Measurements from ENCODE around the gene TNIK.

TNIK gene

DNA sequence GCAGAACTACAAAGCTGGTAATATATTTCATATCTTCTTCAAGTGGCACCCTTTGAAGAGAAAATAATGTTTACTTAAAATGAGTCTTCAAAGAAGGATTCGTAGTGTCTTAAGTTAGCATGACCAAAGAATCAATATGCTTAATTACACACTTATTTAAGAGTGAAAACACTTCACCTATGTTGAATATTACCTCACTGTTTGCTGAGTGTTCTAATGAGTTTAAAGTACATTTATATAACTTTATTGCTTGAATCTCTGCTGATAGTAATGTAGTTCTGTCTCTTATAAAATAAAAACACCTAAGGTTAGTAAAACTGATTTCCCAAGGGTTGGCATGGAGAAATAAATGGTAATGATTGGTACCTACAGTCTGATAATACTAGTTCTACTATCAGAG, 290.3 kb downstream of the TNIK start:
- ChIA-PET POLR2A (no interaction called here), CTCF (interaction anchor here (1.9 to 7.5 kb wide), 3 partner anchors 121 to 396 kb away, joined by 7 to 58 read pairs (median 8); no protein-coding TSS in a partner anchor)
- TF ChIP-seq, protein P1, sequence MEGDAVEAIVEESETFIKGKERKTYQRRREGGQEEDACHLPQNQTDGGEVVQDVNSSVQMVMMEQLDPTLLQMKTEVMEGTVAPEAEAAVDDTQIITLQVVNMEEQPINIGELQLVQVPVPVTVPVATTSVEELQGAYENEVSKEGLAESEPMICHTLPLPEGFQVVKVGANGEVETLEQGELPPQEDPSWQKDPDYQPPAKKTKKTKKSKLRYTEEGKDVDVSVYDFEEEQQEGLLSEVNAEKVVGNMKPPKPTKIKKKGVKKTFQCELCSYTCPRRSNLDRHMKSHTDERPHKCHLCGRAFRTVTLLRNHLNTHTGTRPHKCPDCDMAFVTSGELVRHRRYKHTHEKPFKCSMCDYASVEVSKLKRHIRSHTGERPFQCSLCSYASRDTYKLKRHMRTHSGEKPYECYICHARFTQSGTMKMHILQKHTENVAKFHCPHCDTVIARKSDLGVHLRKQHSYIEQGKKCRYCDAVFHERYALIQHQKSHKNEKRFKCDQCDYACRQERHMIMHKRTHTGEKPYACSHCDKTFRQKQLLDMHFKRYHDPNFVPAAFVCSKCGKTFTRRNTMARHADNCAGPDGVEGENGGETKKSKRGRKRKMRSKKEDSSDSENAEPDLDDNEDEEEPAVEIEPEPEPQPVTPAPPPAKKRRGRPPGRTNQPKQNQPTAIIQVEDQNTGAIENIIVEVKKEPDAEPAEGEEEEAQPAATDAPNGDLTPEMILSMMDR (IDR thresholded peaks at IDR 0.05; ENCODE audit: insufficient read depth, low read length, missing control alignments), result no peak
- DNase-seq (ENCODE audit: low read depth, low spot score), result no peak
- H3K4me3 ChIP-seq (ENCODE audit: low read depth, low read length), result no peak overlapping the region

DNA sequence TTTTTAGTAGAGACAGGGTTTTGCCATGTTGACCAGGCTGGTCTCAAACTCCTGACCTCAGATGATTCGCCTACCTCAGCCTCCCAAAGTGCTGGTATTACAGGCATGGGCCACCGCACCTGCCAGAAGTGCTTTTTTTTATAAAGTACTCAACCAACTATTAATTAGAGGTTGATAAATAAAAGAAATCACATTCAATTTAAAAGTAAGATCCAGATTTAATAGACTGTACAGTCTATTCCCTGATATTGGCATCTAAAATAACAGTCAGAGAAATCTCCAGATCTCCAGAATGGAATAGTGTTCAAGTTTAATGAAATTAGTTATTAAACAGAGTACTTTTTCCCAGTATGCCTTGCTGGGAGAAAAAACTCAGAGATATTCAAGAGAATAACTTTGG, 290.8 kb downstream of the TNIK start:
- TF ChIP-seq, protein P1 (IDR thresholded peaks at IDR 0.05; ENCODE audit: insufficient read depth, low read length, missing control alignments), result no peak
- ChIA-PET CTCF (interaction anchor here (1.9 to 7.5 kb wide), 3 partner anchors 120 to 397 kb away, joined by 7 to 58 read pairs (median 8); no protein-coding TSS in a partner anchor), POLR2A (no interaction called here)
- H3K4me3 ChIP-seq (ENCODE audit: low read depth, low read length), result no peak overlapping the region
- no peak for DNase-seq (ENCODE audit: low read depth, low spot score)

- no peak overlapping the region for H3K4me3 ChIP-seq (ENCODE audit: low read depth, low read length)
- TF ChIP-seq, protein P1 (IDR thresholded peaks at IDR 0.05; ENCODE audit: insufficient read depth, low read length, missing control alignments), result no peak
- CTCF ChIA-PET, result interaction anchor here (0.7 to 7.5 kb wide), 13 partner anchors 12 to 402 kb away, joined by 3 to 58 read pairs (median 3); no protein-coding TSS in a partner anchor
- DNase-seq (ENCODE audit: low read depth, low spot score), result no peak
- POLR2A ChIA-PET, result no interaction called here
These were observed 291.7 kb downstream of the TNIK start for GRCh38 chr3:171168551-171168950.

DNA sequence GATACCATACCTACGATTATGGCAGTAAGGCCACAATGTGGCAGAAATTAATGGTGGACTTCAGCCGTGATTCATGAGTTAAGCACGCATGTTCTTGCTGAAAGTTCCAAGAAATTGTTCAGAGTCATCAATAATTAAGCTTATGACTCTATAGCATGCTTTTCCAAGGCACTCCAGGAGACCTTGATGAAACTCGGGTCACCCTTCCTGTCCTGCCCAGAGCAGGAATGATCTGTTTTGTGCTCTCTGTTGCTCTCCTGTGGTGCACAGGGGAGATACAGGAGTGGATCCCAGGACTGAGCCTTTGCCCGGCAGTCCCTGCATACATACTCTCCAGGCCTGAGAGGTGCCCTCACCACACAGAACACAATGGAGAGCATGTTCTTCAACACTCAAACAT, 292.1 kb downstream of the TNIK start:
- no peak overlapping the region for H3K4me3 ChIP-seq (ENCODE audit: low read depth, low read length)
- no peak for DNase-seq (ENCODE audit: low read depth, low spot score)
- POLR2A ChIA-PET, result no interaction called here
- CTCF ChIA-PET, result interaction anchor here (0.7 to 7.5 kb wide), 14 partner anchors 11 to 402 kb away, joined by 3 to 58 read pairs (median 3); no protein-coding TSS in a partner anchor
- TF ChIP-seq, protein P1 (IDR thresholded peaks at IDR 0.05; ENCODE audit: insufficient read depth, low read length, missing control alignments), result peak; percentile 68

DNA sequence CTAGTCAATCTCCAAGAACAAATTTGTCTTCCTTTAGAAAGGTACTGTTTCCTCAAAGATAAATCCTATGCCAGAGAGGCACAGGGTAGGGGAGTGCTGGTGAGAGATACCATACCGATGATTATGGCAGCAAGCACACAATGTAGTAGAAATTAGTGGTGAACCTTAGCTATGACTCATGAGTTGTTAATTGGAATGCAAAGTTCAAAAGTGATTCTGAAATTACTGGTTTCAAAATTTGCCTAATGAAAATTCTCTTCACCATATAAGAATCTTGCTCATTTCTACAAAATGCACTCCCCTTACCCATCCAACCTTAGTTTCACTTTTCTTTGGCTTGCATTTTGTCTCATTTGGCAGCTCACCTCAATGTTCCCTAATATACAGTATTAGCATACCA, 294.2 kb downstream of the TNIK start:
- POLR2A ChIA-PET, result no interaction called here

DNA sequence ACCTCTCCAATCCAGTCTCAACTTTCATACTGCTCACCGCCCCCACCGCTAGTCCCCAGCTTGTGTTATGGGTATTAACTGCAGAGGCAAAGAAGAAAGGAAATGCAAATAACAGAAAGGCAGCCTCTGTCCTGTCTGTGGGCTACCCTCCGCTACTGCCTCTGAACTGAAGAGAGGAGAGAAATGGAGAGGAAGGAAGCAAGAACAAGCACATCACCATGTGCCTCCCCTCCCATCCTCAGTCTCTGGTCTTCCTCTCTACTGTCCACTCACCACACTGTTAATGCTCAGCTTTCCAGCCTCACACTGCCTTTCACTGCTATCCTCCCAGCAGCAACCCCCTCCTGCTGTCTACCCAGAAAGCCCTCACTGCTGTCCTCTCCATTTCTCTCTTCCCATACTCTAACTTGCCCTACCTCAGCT, 294.7 kb downstream of the TNIK start:
- ChIA-PET POLR2A (no interaction called here), CTCF (interaction anchor here (1.0 to 7.5 kb wide), 8 partner anchors 10 to 401 kb away, joined by 3 to 58 read pairs (median 6); no protein-coding TSS in a partner anchor)
- TF ChIP-seq, protein P1 (IDR thresholded peaks at IDR 0.05; ENCODE audit: insufficient read depth, low read length, missing control alignments), result no peak
- DNase-seq (ENCODE audit: low read depth, low spot score), result no peak
- no peak overlapping the region for H3K4me3 ChIP-seq (ENCODE audit: low read depth, low read length)

More for the DNA sequence above, 294.2 kb downstream of the TNIK start:
- H3K4me3 ChIP-seq (ENCODE audit: low read depth, low read length), result no peak overlapping the region
- TF ChIP-seq, protein P1 (IDR thresholded peaks at IDR 0.05; ENCODE audit: insufficient read depth, low read length, missing control alignments), result no peak
- CTCF ChIA-PET, result interaction anchor here (0.7 to 7.5 kb wide), 8 partner anchors 9 to 400 kb away, joined by 3 to 58 read pairs (median 6); no protein-coding TSS in a partner anchor
- DNase-seq (ENCODE audit: low read depth, low spot score), result no peak
